Loucy (cell line): Measurements from ENCODE around the gene SDCCAG8.

ENCODE experiments used
- H2AFZ ChIP-seq: fragments of 200-600 bp; sonication (generic); 2 replicates; pipeline ENCODE4 v1.6.0; 2016; ENCODE audit warnings: antibody characterized with exemption, mild to moderate bottlenecking, low read length, moderate library complexity
- H3F3A ChIP-seq: fragments of 200-600 bp; 2 replicates; pipeline ENCODE4 v1.6.0; 2016; ENCODE audit warnings: antibody characterized with exemption, low read depth, mild to moderate bottlenecking
- H3K27me3 ChIP-seq: fragments of 200-600 bp; sonication (generic); 2 replicates; pipeline ENCODE4 v1.6.1; 2014; ENCODE audit warnings: low read length, mild to moderate bottlenecking; ENCODE audit not compliant: insufficient read depth, poor library complexity, severe bottlenecking
- H3K36me3 ChIP-seq: fragments of 200-600 bp; sonication (generic); 2 replicates; pipeline ENCODE4 v1.6.1; 2016; ENCODE audit warnings: low read length; ENCODE audit not compliant: insufficient read depth
- H3K4me1 ChIP-seq: fragments of 200-600 bp; sonication (generic); 2 replicates; pipeline ENCODE4 v1.5.1; 2014; ENCODE audit warnings: low read length, mild to moderate bottlenecking; ENCODE audit not compliant: insufficient read depth, poor library complexity, severe bottlenecking
- H3K4me2 ChIP-seq: fragments of 200-600 bp; sonication (generic); 2 replicates; pipeline ENCODE4 v1.6.0; 2014; ENCODE audit warnings: antibody characterized with exemption, low read length, low read depth, mild to moderate bottlenecking; ENCODE audit not compliant: poor library complexity, severe bottlenecking
- H3K4me3 ChIP-seq: fragments of 200-600 bp; sonication (generic); 2 replicates; pipeline ENCODE4 v1.5.1; 2014; ENCODE audit warnings: low read length, mild to moderate bottlenecking, mixed read lengths; ENCODE audit not compliant: poor library complexity, severe bottlenecking
- H3K79me2 ChIP-seq: fragments of 200-600 bp; sonication (generic); 2 replicates; pipeline ENCODE4 v1.6.1; 2014; ENCODE audit warnings: low read length; ENCODE audit not compliant: insufficient read depth
- H3K9ac ChIP-seq: fragments of 200-600 bp; sonication (generic); 2 replicates; pipeline ENCODE4 v1.6.0; 2014; ENCODE audit warnings: mild to moderate bottlenecking, low read depth, low read length, moderate library complexity; ENCODE audit not compliant: poor library complexity, severe bottlenecking
- H3K9me2 ChIP-seq: fragments of 200-600 bp; sonication (generic); replicated peaks from 2 replicates; pipeline ENCODE4 v1.6.1; 2016; ENCODE audit warnings: low read depth, low read length, mixed read lengths
- H3K9me3 ChIP-seq: fragments of 200-600 bp; sonication (generic); 2 replicates; pipeline ENCODE4 v1.6.1; 2014; ENCODE audit warnings: mild to moderate bottlenecking, antibody characterized with exemption, low read length, low read depth; ENCODE audit not compliant: insufficient read depth
- H4K20me1 ChIP-seq: fragments of 200-600 bp; sonication (generic); 2 replicates; pipeline ENCODE4 v1.6.0; 2014; ENCODE audit warnings: antibody characterized with exemption, low read length, mild to moderate bottlenecking; ENCODE audit not compliant: insufficient read depth, poor library complexity, severe bottlenecking
- CTCF ChIP-seq: fragments of 200-600 bp; sonication (generic); conservative IDR thresholded peaks from 2 replicates; pipeline ENCODE4 v1.5.1; 2014; ENCODE audit warnings: mild to moderate bottlenecking, antibody characterized with exemption, low read length
- EZH2phosphoT487 ChIP-seq: fragments of 200-600 bp; IDR thresholded peaks from 2 replicates; pipeline ENCODE4 v1.6.1; 2018; ENCODE audit warnings: antibody characterized with exemption, mild to moderate bottlenecking, moderate library complexity, borderline replicate concordance

Gene SDCCAG8

GRCh38 chr1:243469497-243469896 is 213.7 kb downstream of the SDCCAG8 start:
- H3K9me2 ChIP-seq = no peaks in the 10 kb centered on the region
- H3K4me1 ChIP-seq = no peaks in the 10 kb centered on the region
- no peak overlapping the region for H3K4me2 ChIP-seq
- no peak overlapping the region for H3K4me3 ChIP-seq
- no peaks in the 10 kb centered on the region for H3K9me3 ChIP-seq
- no peak overlapping the region for H3K9ac ChIP-seq
- no peaks in the 10 kb centered on the region for H3F3A ChIP-seq
- H4K20me1 ChIP-seq = no peaks in the 10 kb centered on the region
- no peaks in the 10 kb centered on the region for H3K27me3 ChIP-seq
- no peaks in the 10 kb centered on the region for H3K79me2 ChIP-seq
- H2AFZ ChIP-seq = no peak overlapping the region
- no peaks in the 10 kb centered on the region for H3K36me3 ChIP-seq
- TF ChIP-seq EZH2phosphoT487 (no peak), CTCF (no peak)

GRCh38 chr1:243470502-243470901 is 214.7 kb downstream of the SDCCAG8 start:
- TF ChIP-seq CTCF = no peak
- TF ChIP-seq EZH2phosphoT487 = no peak
- H3K9me3 ChIP-seq = no peaks in the 10 kb centered on the region
- no peaks in the 10 kb centered on the region for H4K20me1 ChIP-seq
- H3K4me2 ChIP-seq = no peak overlapping the region
- H3K79me2 ChIP-seq = no peaks in the 10 kb centered on the region
- no peaks in the 10 kb centered on the region for H3F3A ChIP-seq
- H3K36me3 ChIP-seq = no peaks in the 10 kb centered on the region
- no peak overlapping the region for H2AFZ ChIP-seq
- H3K4me1 ChIP-seq = no peaks in the 10 kb centered on the region
- H3K9ac ChIP-seq = no peak overlapping the region
- no peaks in the 10 kb centered on the region for H3K27me3 ChIP-seq
- no peak overlapping the region for H3K4me3 ChIP-seq
- H3K9me2 ChIP-seq = no peaks in the 10 kb centered on the region

GRCh38 chr1:243471026-243471685 is 215.3 kb downstream of the SDCCAG8 start:
- Histone ChIP-seq H3F3A (no peaks in the 10 kb centered on the region), H3K79me2 (no peaks in the 10 kb centered on the region), H3K36me3 (no peaks in the 10 kb centered on the region), H3K9me2 (no peaks in the 10 kb centered on the region), H3K9ac (no peak overlapping the region), H3K4me3 (no peak overlapping the region), H3K4me2 (no peak overlapping the region), H3K4me1 (no peaks in the 10 kb centered on the region), H2AFZ (no peak overlapping the region), H4K20me1 (no peaks in the 10 kb centered on the region), H3K27me3 (no peaks in the 10 kb centered on the region), H3K9me3 (no peaks in the 10 kb centered on the region)
- TF ChIP-seq EZH2phosphoT487 (no peak), CTCF (no peak)
